Liver (tissue), 2 donors: Measurements from ENCODE around the gene TCOF1.

Experiments used
- CTCF ChIP-seq: fragments of 150-350 bp; IDR thresholded peaks from 2 replicates; pipeline ENCODE4 v1.5.1; 2017; ENCODE audit warnings: improper control_type of control experiment, low read depth, low read length; ENCODE audit not compliant: missing input control
- MAX ChIP-seq: IDR thresholded peaks from 2 replicates; pipeline ENCODE4 v1.6.1; 2016; ENCODE audit warnings: antibody characterized with exemption
- ZBTB33 ChIP-seq: IDR thresholded peaks from 2 replicates; pipeline ENCODE4 v1.6.1; 2016; ENCODE audit warnings: antibody characterized with exemption
- donor health status: healthy.

GRCh38 chr5:150326707-150327106, 30.8 kb upstream of the TCOF1 start:
- TF ChIP-seq CTCF: no peak
- TF ChIP-seq ZBTB33: no peak
- no peak for TF ChIP-seq MAX
